ENCODE results near the gene MNT.
"Not testable (repeated sequence)": the region's sequence is repeated elsewhere in the genome, so short reads cannot be mapped to it uniquely, and the experiment has no call there.

MNT gene
- 47.9 to 89.8 reads per million in 2 donors for total RNA-seq

- peak; percentile 90 to 97 (median 93) for DNase-seq
These were observed at the start of gene MNT for GRCh38 chr17:2400877-2401425. TSS of gene MNT (minus strand) at chr17:2401060. CDS start at chr17:2400712, 348 bp downstream.

- DNase-seq: no peak
These were observed 49.3 kb upstream of the MNT start for GRCh38 chr17:2450016-2450650.

GRCh38 chr17:2449486-2449885, 48.6 kb upstream of the MNT start:
- no peak for DNase-seq

- DNase-seq: not testable (repeated sequence)
These were observed 46.6 kb upstream of the MNT start for GRCh38 chr17:2447479-2447878.

GRCh38 chr17:2445638-2446037, 44.8 kb upstream of the MNT start:
- no peak for DNase-seq

- DNase-seq: no peak
These were observed 43.5 kb upstream of the MNT start for GRCh38 chr17:2444382-2444781.

GRCh38 chr17:2442166-2442565, 41.3 kb upstream of the MNT start:
- DNase-seq: no peak

GRCh38 chr17:2440930-2441329, 40.1 kb upstream of the MNT start:
- no peak for DNase-seq

GRCh38 chr17:2439997-2440396, 39.1 kb upstream of the MNT start:
- DNase-seq: not testable (repeated sequence)

- DNase-seq: no peak
These were observed 38.0 kb upstream of the MNT start for GRCh38 chr17:2438823-2439222.

GRCh38 chr17:2436316-2436905, 35.6 kb upstream of the MNT start:
- no peak for DNase-seq

GRCh38 chr17:2435862-2436261, 35.0 kb upstream of the MNT start:
- DNase-seq: no peak

- no peak for DNase-seq
These were observed 34.4 kb upstream of the MNT start for GRCh38 chr17:2435181-2435741.

GRCh38 chr17:2433696-2434095, 32.8 kb upstream of the MNT start:
- no peak for DNase-seq

- DNase-seq: no peak
These were observed 27.1 kb upstream of the MNT start for GRCh38 chr17:2427910-2428309.

GRCh38 chr17:2427215-2427614, 26.4 kb upstream of the MNT start:
- DNase-seq: no peak

GRCh38 chr17:2423271-2423670, 22.4 kb upstream of the MNT start:
- no peak for DNase-seq

GRCh38 chr17:2421315-2422147, 20.7 kb upstream of the MNT start:
- DNase-seq: no peak

GRCh38 chr17:2420176-2420575, 19.3 kb upstream of the MNT start:
- no peak for DNase-seq

- DNase-seq: no peak
These were observed 18.6 kb upstream of the MNT start for GRCh38 chr17:2419486-2419885.

GRCh38 chr17:2418572-2418971, 17.7 kb upstream of the MNT start:
- DNase-seq: no peak

- peak; percentile 70 to 83 (median 80) for DNase-seq
These were observed 15.3 kb upstream of the MNT start for GRCh38 chr17:2416010-2416734.
